GM12892 (cell line): ENCODE measurements around the gene NETO1.

Experiments used
- DNase-seq: peaks from one replicate; pipeline ENCODE4 v3.0.0; 2011; ENCODE audit not compliant: insufficient read length
- FAIRE-seq: peaks from 2 replicates; lab custom pipeline; 2011; peaks lifted over from hg19 to GRCh38; lab: Jason Lieb, UNC
- POLR2A ChIP-seq: IDR thresholded peaks from 2 replicates; pipeline ENCODE4 v1.6.1; 2011; ENCODE audit warnings: low read depth, low read length, control low read depth
- POLR2AphosphoS5 ChIP-seq: IDR thresholded peaks from 2 replicates; pipeline ENCODE4 v1.6.1; 2011; ENCODE audit warnings: low read depth, low read length, control low read depth
- TAF1 ChIP-seq: IDR thresholded peaks from 2 replicates; pipeline ENCODE4 v1.6.1; 2011; ENCODE audit warnings: low read depth, mild to moderate bottlenecking, control low read depth, low read length, borderline replicate concordance

Gene NETO1

DNA sequence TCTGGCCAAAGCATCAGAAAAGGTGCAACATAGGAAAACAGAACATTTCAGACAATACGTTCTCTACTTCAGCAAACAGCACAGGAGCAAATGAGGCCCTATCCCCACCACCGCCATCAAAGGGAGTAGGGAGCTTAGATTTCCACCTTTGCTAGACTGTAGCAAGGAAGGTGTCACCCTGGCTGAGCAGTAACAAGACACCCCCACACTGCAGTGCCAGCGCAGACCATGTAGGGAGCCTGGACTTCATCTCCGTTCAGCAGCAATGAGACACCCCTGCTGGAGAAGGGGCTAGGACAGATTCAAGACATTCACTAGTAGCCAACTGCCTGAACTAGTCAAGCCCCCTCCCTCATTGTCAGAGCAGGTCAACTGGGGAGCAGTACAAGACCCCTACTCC is 163.6 kb downstream of the NETO1 start:
- no peak for FAIRE-seq
- TF ChIP-seq POLR2AphosphoS5 (no peak), TAF1 (no peak), POLR2A (no peak)
- no peak for DNase-seq

DNA sequence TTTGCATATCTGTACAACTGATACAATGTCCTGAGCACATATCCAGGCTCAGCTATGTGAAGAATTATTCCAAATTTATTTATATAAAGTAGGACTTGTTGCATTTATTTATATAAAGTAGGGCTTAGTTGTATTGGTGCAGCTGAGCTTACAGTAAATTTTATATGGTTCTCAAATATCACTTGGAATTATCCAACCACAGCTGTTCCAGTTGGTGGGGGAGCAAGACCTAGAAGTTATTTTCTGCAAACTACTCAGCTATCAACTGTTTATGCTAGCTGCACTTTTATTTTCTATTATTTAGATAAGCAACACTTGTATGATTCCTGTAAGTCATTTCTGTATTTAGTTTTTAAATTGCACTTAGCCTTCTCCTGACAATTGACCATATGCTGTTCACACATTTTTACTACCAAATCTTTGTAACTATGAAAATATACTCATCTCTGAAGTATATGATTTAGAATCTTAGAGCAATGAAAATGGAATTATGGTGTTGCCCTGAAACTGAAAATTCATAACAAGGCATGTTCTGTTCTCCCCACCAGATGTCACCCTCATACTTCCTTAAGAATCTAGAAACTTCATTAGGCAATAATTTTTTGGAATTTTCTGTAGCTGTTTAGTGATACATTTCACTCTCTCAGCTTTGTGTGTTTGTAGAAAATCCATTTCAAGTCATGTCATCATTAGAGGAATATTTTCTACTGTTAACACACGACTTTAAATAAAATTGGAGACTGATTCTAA is 166.7 kb downstream of the NETO1 start:
- FAIRE-seq (no peak), DNase-seq (no peak)
- TF ChIP-seq TAF1 (no peak), POLR2A (no peak), POLR2AphosphoS5 (no peak)

DNA sequence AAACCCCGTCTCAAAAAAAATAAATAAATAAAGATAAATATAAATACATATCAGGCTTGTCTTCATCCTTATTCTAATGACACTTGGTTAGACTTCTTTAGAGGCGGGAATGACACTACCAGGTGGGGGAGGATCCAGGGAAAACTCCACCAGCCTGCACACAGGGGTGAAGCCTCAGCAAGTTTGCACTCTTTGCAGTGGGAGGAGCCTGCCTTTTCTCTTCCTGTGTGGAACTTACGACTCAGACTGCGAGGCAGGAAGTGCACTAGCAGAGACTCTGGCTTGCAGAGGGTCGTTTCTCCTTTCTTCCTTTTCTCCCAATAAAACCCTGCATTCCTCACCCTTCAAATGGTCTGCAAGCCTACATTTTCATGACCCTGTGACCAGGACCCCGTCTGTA is 170.1 kb downstream of the NETO1 start:
- no peak for FAIRE-seq
- no peak for DNase-seq
- no peak for TF ChIP-seq TAF1

DNA sequence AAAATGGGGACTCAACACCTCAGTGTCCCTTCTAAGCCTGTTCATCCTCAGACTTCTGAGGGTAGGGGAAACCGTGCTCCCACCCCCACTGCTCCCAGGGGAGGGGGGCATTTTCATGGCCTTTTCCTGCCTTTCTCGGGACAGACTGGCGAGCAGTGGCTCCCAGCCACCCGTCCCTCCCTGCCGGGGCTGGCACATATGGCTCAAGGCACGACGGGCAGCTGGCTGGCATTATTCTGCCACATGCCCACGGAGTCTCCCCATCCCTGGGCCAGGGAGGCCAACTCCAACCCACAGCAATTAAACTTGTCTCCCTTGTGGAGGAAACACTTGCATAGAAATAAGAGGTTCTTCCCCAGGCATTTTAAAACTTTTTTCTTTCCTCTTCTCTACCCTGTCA is 175.2 kb downstream of the NETO1 start:
- no peak for TF ChIP-seq POLR2A
- no peak for TF ChIP-seq TAF1
- no peak for TF ChIP-seq POLR2AphosphoS5
- FAIRE-seq (no peak), DNase-seq (no peak)
